ENCODE results near the gene MON1B.
"Not testable (repeated sequence)": the region's sequence is repeated elsewhere in the genome, so short reads cannot be mapped to it uniquely, and the experiment has no call there.

The MON1B gene

GRCh38 chr16:77190478-77191258 lies at the start of gene MON1B:
Gene MON1B (plus strand): TSS chr16:77191190. CDS start chr16:77191486, 296 bp downstream.
- intact Hi-C loops (cut with DNase I) = no loop called here
- DNase-seq = peak; percentile 92 to 99 (median 98)

GRCh38 chr16:77143364-77143763 lies 47.6 kb upstream of the MON1B start:
- intact Hi-C loops (cut with DNase I) = no loop called here
- no peak for DNase-seq

- intact Hi-C loops (cut with DNase I) = no loop called here
- DNase-seq = no peak
These were observed 42.9 kb upstream of the MON1B start for GRCh38 chr16:77148121-77148520.

- intact Hi-C loops (cut with DNase I) = no loop called here
- no peak for DNase-seq
These were observed 33.5 kb upstream of the MON1B start for GRCh38 chr16:77157346-77158058.

GRCh38 chr16:77158293-77158692 lies 32.7 kb upstream of the MON1B start:
- intact Hi-C loops (cut with DNase I) = no loop called here
- no peak for DNase-seq

GRCh38 chr16:77165006-77165405 lies 26.0 kb upstream of the MON1B start:
- DNase-seq = no peak
- intact Hi-C loops (cut with DNase I) = no loop called here

- intact Hi-C loops (cut with DNase I); DNase-seq: not testable (repeated sequence)
These were observed 25.3 kb upstream of the MON1B start for GRCh38 chr16:77165536-77166236.

- no peak for DNase-seq
- intact Hi-C loops (cut with DNase I) = no loop called here
These were observed 24.3 kb upstream of the MON1B start for GRCh38 chr16:77166726-77167125.

- intact Hi-C loops (cut with DNase I) = no loop called here
These were observed 22.1 kb upstream of the MON1B start for GRCh38 chr16:77168901-77169300.

GRCh38 chr16:77169650-77170236 lies 21.2 kb upstream of the MON1B start:
- DNase-seq = peak in 38 of 42 donors; percentile 18 to 79 (median 56)

More at GRCh38 chr16:77168901-77169300, 22.1 kb upstream of the MON1B start:
- no peak for DNase-seq

GRCh38 chr16:77170805-77171204 lies 20.2 kb upstream of the MON1B start:
- intact Hi-C loops (cut with DNase I) = no loop called here

More at GRCh38 chr16:77169650-77170236, 21.2 kb upstream of the MON1B start:
- intact Hi-C loops (cut with DNase I) = no loop called here

GRCh38 chr16:77171745-77172635 lies 19.0 kb upstream of the MON1B start:
- intact Hi-C loops (cut with DNase I) = no loop called here

More at GRCh38 chr16:77170805-77171204, 20.2 kb upstream of the MON1B start:
- no peak for DNase-seq

GRCh38 chr16:77172951-77173350 lies 18.0 kb upstream of the MON1B start:
- intact Hi-C loops (cut with DNase I) = no loop called here

More at GRCh38 chr16:77171745-77172635, 19.0 kb upstream of the MON1B start:
- peak in 16 of 42 donors; percentile 20 to 76 (median 54) for DNase-seq

GRCh38 chr16:77183137-77183536 lies 7.9 kb upstream of the MON1B start:
- DNase-seq = no peak
- intact Hi-C loops (cut with DNase I) = no loop called here

More at GRCh38 chr16:77172951-77173350, 18.0 kb upstream of the MON1B start:
- no peak for DNase-seq

- intact Hi-C loops (cut with DNase I); DNase-seq: not testable (repeated sequence)
These were observed 4.7 kb upstream of the MON1B start for GRCh38 chr16:77186298-77186697.

GRCh38 chr16:77190190-77190477 lies 856 bp upstream of the MON1B start:
- intact Hi-C loops (cut with DNase I) = no loop called here
- no peak for DNase-seq

GRCh38 chr16:77191259-77191969 lies 424 bp downstream of the MON1B start:
- intact Hi-C loops (cut with DNase I) = no loop called here
- DNase-seq = peak in 18 of 42 donors; percentile 12 to 55 (median 26)

- intact Hi-C loops (cut with DNase I) = no loop called here
- DNase-seq = no peak
These were observed 2.4 kb downstream of the MON1B start for GRCh38 chr16:77193377-77193776.
